Omental fat pad (tissue), 4 donors: ENCODE measurements around the gene PSMB2. TPM values are rescaled to one million over a fixed set of nuclear protein-coding genes. Genes with fewer than 3 reads are reported as not detected.

Source experiments
- ATAC-seq: fragments of 150-250 bp; one replicate; pipeline ENCODE4 v1.9.1; 2016; ENCODE audit warnings: mild to moderate bottlenecking, moderate library complexity; ENCODE audit not compliant: low FRiP score
- DNase-seq: peaks from one replicate; pipeline ENCODE4 v3.0.0-alpha.2; 2019; ENCODE audit warnings: low spot score
- CTCF ChIP-seq, 3 donors: fragments of 450-650 bp; IDR thresholded peaks; one replicate each; pipeline ENCODE4 v1.5.1; 2016 to 2017; ENCODE audit warnings: antibody characterized with exemption in 3 of 3, mild to moderate bottlenecking in 3 of 3, moderate library complexity in 2 of 3
- total RNA-seq, 4 donors: library from RNA; depleted of rRNA; stranded (reverse); fragments of >200 nt; gene quantifications; one replicate each; pipeline ENCODE4 v1.1.0, GENCODE V29; 2016

The PSMB2 gene
- total RNA-seq, 4 donors from 2014 or later: 31.4 to 39.9 (median 36.1) TPM

GRCh38 chr1:35631396-35631795 lies 9.9 kb downstream of the PSMB2 start:
- ATAC-seq (no peak), DNase-seq (no peak)
- TF ChIP-seq CTCF (IDR thresholded peaks at IDR 0.05): no peak

GRCh38 chr1:35629051-35629450 lies 12.3 kb downstream of the PSMB2 start:
- DNase-seq: no peak
- no peak for TF ChIP-seq CTCF (IDR thresholded peaks at IDR 0.05)

GRCh38 chr1:35623832-35624231 lies 17.5 kb downstream of the PSMB2 start:
- DNase-seq: no peak
- TF ChIP-seq CTCF (IDR thresholded peaks at IDR 0.05): no peak
- no peak for ATAC-seq

More at GRCh38 chr1:35629051-35629450, 12.3 kb downstream of the PSMB2 start:
- ATAC-seq: no peak

GRCh38 chr1:35622510-35623178 lies 18.7 kb downstream of the PSMB2 start:
- ATAC-seq: no peak
- no peak for DNase-seq
- no peak for TF ChIP-seq CTCF (IDR thresholded peaks at IDR 0.05)

- ATAC-seq (no peak), DNase-seq (no peak)
- no peak for TF ChIP-seq CTCF (IDR thresholded peaks at IDR 0.05)
Observed at GRCh38 chr1:35619237-35620121, 21.8 kb downstream of the PSMB2 start.

GRCh38 chr1:35615440-35615839 lies 25.9 kb downstream of the PSMB2 start:
- DNase-seq: no peak
- no peak for ATAC-seq
- no peak for TF ChIP-seq CTCF (IDR thresholded peaks at IDR 0.05)
